ENCODE results near the gene CSPG4.

GRCh38 chr15:75723847-75724660, 11.4 kb upstream of the CSPG4 start:
- TF ChIP-seq CTCF (IDR thresholded peaks at IDR 0.05; ENCODE audit: low read length) (no peak), EZH2 (optimal IDR thresholded peaks at IDR 0.05; ENCODE audit: low read depth, low read length) (no peak), EZH2phosphoT487 (IDR thresholded peaks at IDR 0.05; ENCODE audit: low read length) (no peak)

All from MM.1S (cell line).